GM12878 (cell line): ENCODE measurements around the gene C5orf46. TPM values are rescaled to one million over a fixed set of nuclear protein-coding genes. Genes with fewer than 3 reads are reported as not detected.

Experiments used
- ATAC-seq: fragments of 200-7000 bp; cut with Tn5 transposase; 3 replicates; pipeline ENCODE4 v1.9.1; 2020; ENCODE audit warnings: mild to moderate bottlenecking, moderate library complexity
- BruUV-seq: library from RNA; stranded (reverse); fragments of 400-500 nt; replicated peaks from 2 replicates; lab custom pipeline; 2021; lab: Mats Ljungman, UMichigan
- CTCF ChIA-PET: fragments of 300-600 bp; sonication (Branson Sonifier 250); formaldehyde crosslinking; extraction: SDS; loops from one replicate; lab custom pipeline; 2021; ENCODE audit warnings: inconsistent platforms; lab: Yijun Ruan, JAX
- POLR2A ChIA-PET: fragments of 350-600 bp; formaldehyde crosslinking; extraction: SDS; loops from one replicate; lab custom pipeline; 2021; ENCODE audit warnings: inconsistent platforms; lab: Charles Lee
- RAD21 ChIA-PET: fragments of 300-600 bp; sonication (Branson Sonifier 250); formaldehyde crosslinking; loops from one replicate; lab custom pipeline; 2023; ENCODE audit warnings: antibody characterized with exemption; ENCODE audit not compliant: unreplicated experiment; lab: Charles Lee
- SMC1A ChIA-PET: fragments of 300-600 bp; sonication (Branson Sonifier 250); formaldehyde crosslinking; loops from one replicate; lab custom pipeline; 2023; ENCODE audit not compliant: unreplicated experiment, uncharacterized antibody; lab: Charles Lee
- DNase-seq: peaks from one replicate; pipeline ENCODE4 v3.0.0-alpha.2; 2011; ENCODE audit warnings: low read depth, low spot score
- FAIRE-seq: peaks from 3 replicates; lab custom pipeline; 2011; peaks lifted over from hg19 to GRCh38; lab: Jason Lieb, UNC
- H2AFZ ChIP-seq: 2 replicates; pipeline ENCODE4 v1.6.0; 2011; ENCODE audit warnings: low read depth, low read length, control low read depth; ENCODE audit not compliant: control insufficient read depth
- H3K27ac ChIP-seq: 2 replicates; pipeline ENCODE4 v1.5.1; 2011; ENCODE audit warnings: control low read depth; ENCODE audit not compliant: control insufficient read depth, insufficient read depth
- H3K27me3 ChIP-seq, 2 experiments: replicated peaks in 1 of 2; 2 replicates each; pipeline versions ENCODE4 v1.6.0 to v1.6.1; 2011; ENCODE audit warnings: low read length in 1 of 2; ENCODE audit not compliant: control insufficient read depth in 2 of 2, insufficient read depth in 2 of 2
- H3K36me3 ChIP-seq, 2 experiments: 2 replicates each; pipeline ENCODE4 v1.5.1; 2011; ENCODE audit warnings: low read length in 1 of 2; ENCODE audit not compliant: control insufficient read depth in 2 of 2, insufficient read depth in 2 of 2
- H3K4me1 ChIP-seq: 2 replicates; pipeline ENCODE4 v1.6.1; 2011; ENCODE audit warnings: mild to moderate bottlenecking, low read length, moderate library complexity, mixed read lengths; ENCODE audit not compliant: control insufficient read depth, insufficient read depth
- H3K4me2 ChIP-seq: 2 replicates; pipeline ENCODE4 v1.6.0; 2011; ENCODE audit warnings: control low read depth; ENCODE audit not compliant: control insufficient read depth, insufficient read depth
- H3K4me3 ChIP-seq: fragments of 200-600 bp; sonication (generic); 2 replicates; pipeline ENCODE4 v1.5.1; 2016
- H3K79me2 ChIP-seq: 2 replicates; pipeline ENCODE4 v1.6.0; 2011; ENCODE audit warnings: low read length; ENCODE audit not compliant: control insufficient read depth, insufficient read depth
- H3K9ac ChIP-seq: 2 replicates; pipeline ENCODE4 v1.8.0; 2011; ENCODE audit warnings: low read length, control low read depth, mixed read lengths; ENCODE audit not compliant: control insufficient read depth, insufficient read depth
- H3K9me3 ChIP-seq: replicated peaks from 3 replicates; pipeline ENCODE4 v1.5.1; 2011; ENCODE audit warnings: mild to moderate bottlenecking, low read length; ENCODE audit not compliant: control insufficient read depth, insufficient read depth
- H4K20me1 ChIP-seq: 2 replicates; pipeline ENCODE4 v1.6.0; 2011; ENCODE audit not compliant: control insufficient read depth, insufficient read depth
- BMI1 ChIP-seq: fragments of 450-650 bp; IDR thresholded peaks from 2 replicates; pipeline ENCODE4 v1.6.1; 2016; ENCODE audit warnings: mild to moderate bottlenecking, moderate library complexity, borderline replicate concordance
- CBX5 ChIP-seq: sonication (generic); IDR thresholded peaks from 2 replicates; pipeline ENCODE4 v1.6.1; 2016; ENCODE audit warnings: low read depth, moderate library complexity, mild to moderate bottlenecking, inconsistent platforms
- HDGF ChIP-seq: fragments of 450-650 bp; IDR thresholded peaks from 2 replicates; pipeline ENCODE4 v1.6.1; 2016; ENCODE audit warnings: antibody characterized with exemption
- IKZF2 ChIP-seq, 2 experiments: fragments of 450-650 bp; IDR thresholded peaks; 2 replicates each; pipeline ENCODE4 v1.6.1; 2017; ENCODE audit warnings: mild to moderate bottlenecking in 2 of 2, moderate library complexity in 2 of 2
- JUND ChIP-seq: IDR thresholded peaks from 2 replicates; pipeline ENCODE4 v1.6.1; 2012; ENCODE audit warnings: low read depth, mild to moderate bottlenecking, low read length, improper control_type of control experiment, moderate library complexity
- MEF2B ChIP-seq: fragments of 450-650 bp; IDR thresholded peaks from 2 replicates; pipeline ENCODE4 v1.6.1; 2018; ENCODE audit warnings: mild to moderate bottlenecking, moderate library complexity; ENCODE audit not compliant: partially characterized antibody, poor library complexity, severe bottlenecking
- NFXL1 ChIP-seq: fragments of 450-650 bp; IDR thresholded peaks from 2 replicates; pipeline ENCODE4 v1.6.1; 2017; ENCODE audit warnings: antibody characterized with exemption, mild to moderate bottlenecking, borderline replicate concordance
- PML ChIP-seq: IDR thresholded peaks from 2 replicates; pipeline ENCODE4 v1.6.1; 2012; ENCODE audit warnings: low read length, inconsistent platforms
- POLR2A ChIP-seq: IDR thresholded peaks from 2 replicates; pipeline ENCODE4 v1.6.1; 2011; ENCODE audit warnings: low read depth, mild to moderate bottlenecking, low read length
- POLR2AphosphoS5 ChIP-seq: IDR thresholded peaks from 2 replicates; pipeline ENCODE4 v1.6.1; 2011; ENCODE audit warnings: mild to moderate bottlenecking, low read length, inconsistent platforms
- RCOR1 ChIP-seq: conservative IDR thresholded peaks from 2 replicates; pipeline ENCODE4 v1.6.1; 2012; ENCODE audit warnings: low read depth, low read length, improper control_type of control experiment
- RELA ChIP-seq: fragments of 450-650 bp; IDR thresholded peaks from 2 replicates; pipeline ENCODE4 v1.8.0; 2014; ENCODE audit warnings: borderline replicate concordance; ENCODE audit not compliant: partially characterized antibody
- SIX5 ChIP-seq: IDR thresholded peaks from 2 replicates; pipeline ENCODE4 v1.6.1; 2011; ENCODE audit warnings: mild to moderate bottlenecking, low read depth, low read length, moderate library complexity; ENCODE audit not compliant: severe bottlenecking
- SMAD1 ChIP-seq: fragments of 450-650 bp; IDR thresholded peaks from 2 replicates; pipeline ENCODE4 v1.6.1; 2018; ENCODE audit warnings: mild to moderate bottlenecking, low read depth; ENCODE audit not compliant: partially characterized antibody
- TARDBP ChIP-seq: IDR thresholded peaks from 2 replicates; pipeline ENCODE4 v1.6.1; 2016; ENCODE audit warnings: borderline replicate concordance
- TCF3 ChIP-seq: IDR thresholded peaks from 2 replicates; pipeline ENCODE4 v1.6.1; 2012; ENCODE audit warnings: low read depth, mild to moderate bottlenecking, low read length, borderline replicate concordance; ENCODE audit not compliant: insufficient read depth
- WRNIP1 ChIP-seq: IDR thresholded peaks from 2 replicates; pipeline ENCODE4 v1.6.1; 2011; ENCODE audit warnings: low read depth, low read length, improper control_type of control experiment, borderline replicate concordance
- ZNF274 ChIP-seq: IDR thresholded peaks from one replicate; pipeline ENCODE4 v1.8.0; 2011; ENCODE audit not compliant: insufficient read length, insufficient read depth
- WGBS: methylation state at CpG from one replicate; pipeline ENCODE4 v1.1.6; 2016; ENCODE audit warnings: low lambda C conversion rate; ENCODE audit not compliant: insufficient replicate concordance, insufficient coverage; ENCODE audit errors: missing lambda C conversion rate; 5-methylcytosine and 5-hydroxymethylcytosine counted together
- in situ Hi-C: fragments of 300-500 bp; cut with MboI; formaldehyde crosslinking; loops from 9 replicates; pipeline ENCODE4 v1.14.3; 2018; ENCODE audit warnings: mixed read lengths
- intact Hi-C: fragments of 100-400 bp; cut with micrococcal nuclease; formaldehyde crosslinking; loops from one replicate; pipeline ENCODE4 v1.14.2; 2022; ENCODE audit not compliant: unreplicated experiment
- polyA plus RNA-seq, 11 experiments: library from polyadenylated mRNA; depleted of rRNA in 4 of 11; unstranded in 6 of 11; stranded (reverse) in 5 of 11; fragments of >200 nt; fragmentation: Nextera tagmentation in 4 of 11; fragmentation: Illumina TruSeq in 1 of 11; extraction: Ambion mirVana in 4 of 11; extraction: Trizol in 1 of 11; gene quantifications; 1 replicate in 1 of 11; 2 replicates in 10 of 11; pipeline versions ENCODE4 v1.2.1 to v1.2.3, GENCODE V29; 2011 to 2016; ENCODE audit warnings: inconsistent platforms in 2 of 11, missing spikeins in 2 of 11, low read depth in 1 of 11
- total RNA-seq, 4 experiments: library from RNA; depleted of rRNA in 3 of 4; stranded (reverse); fragments of >200 nt in 3 of 4; fragmentation: Illumina TruSeq in 1 of 4; extraction: Trizol in 1 of 4; gene quantifications; 2 replicates each; pipeline versions ENCODE4 v1.2.1 to v1.2.3, GENCODE V29; 2013 to 2021
- TF ChIP-seq, protein P1 (sequence below): fragments of 450-650 bp; formaldehyde crosslinking; IDR thresholded peaks from 2 replicates; pipeline ENCODE4 v1.4.0; 2022; ENCODE audit warnings: mild to moderate bottlenecking, moderate library complexity

The C5orf46 gene
- total and polyA plus RNA-seq, 10 of the 15 experiments (the other 5 are each of a cell fraction or from before 2014, with no cell fraction given) = not detected

- TF ChIP-seq MEF2B = no peak
- no peak for TF ChIP-seq SIX5
- TF ChIP-seq, all 136 proteins: peak for 0
Measured at GRCh38 chr5:147895864-147896263, 10.5 kb downstream of the C5orf46 start (continued).

DNA sequence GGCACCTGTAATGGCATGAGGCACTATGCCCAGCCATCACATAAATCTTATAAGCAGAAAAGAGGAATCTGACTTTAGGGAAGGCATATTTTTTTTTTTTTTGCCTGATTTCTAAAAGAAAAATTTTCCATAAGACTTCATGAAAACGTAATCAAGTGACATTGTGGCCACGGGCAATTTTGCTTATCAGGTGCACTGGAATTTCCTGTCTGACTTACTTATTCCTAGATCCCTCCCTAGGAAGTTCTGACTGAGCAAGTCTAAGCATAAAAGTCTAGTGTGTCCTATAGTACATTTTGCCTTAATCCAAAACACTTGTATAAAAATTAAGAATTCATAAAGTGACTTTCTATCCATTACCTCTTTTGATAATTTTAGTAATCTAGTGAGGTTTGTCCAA, 12.5 kb downstream of the C5orf46 start:
- no peaks in the 10 kb centered on the region for H3K9me3 ChIP-seq
- ATAC-seq = no peak
- in situ Hi-C loops (no loop called here), intact Hi-C loops (no loop called here)
- ChIA-PET RAD21 (no interaction called here), POLR2A (no interaction called here), CTCF (no interaction called here), SMC1A (no interaction called here)
- no peak for FAIRE-seq
- no peak for DNase-seq
- no peak overlapping the region for H3K9ac ChIP-seq
- H3K4me2 ChIP-seq = no peak overlapping the region
- no peak overlapping the region for H3K27ac ChIP-seq
- no peaks in the 10 kb centered on the region; a peak in 1 of 4 replicates for H3K27me3 ChIP-seq
- WGBS = 0% methylated on average over 2 of the region's 2 CpGs
- H2AFZ ChIP-seq = no peak overlapping the region
- no peak overlapping the region for H3K4me3 ChIP-seq
- H4K20me1 ChIP-seq = no peaks in the 10 kb centered on the region
- BruUV-seq = no TSS peak
- TF ChIP-seq NFXL1 = no peak
- no peak for TF ChIP-seq POLR2AphosphoS5
- no peak for TF ChIP-seq BMI1
- TF ChIP-seq POLR2A = no peak
- TF ChIP-seq HDGF = no peak
- no peak for TF ChIP-seq RELA
- TF ChIP-seq JUND = no peak
- TF ChIP-seq, protein P1, sequence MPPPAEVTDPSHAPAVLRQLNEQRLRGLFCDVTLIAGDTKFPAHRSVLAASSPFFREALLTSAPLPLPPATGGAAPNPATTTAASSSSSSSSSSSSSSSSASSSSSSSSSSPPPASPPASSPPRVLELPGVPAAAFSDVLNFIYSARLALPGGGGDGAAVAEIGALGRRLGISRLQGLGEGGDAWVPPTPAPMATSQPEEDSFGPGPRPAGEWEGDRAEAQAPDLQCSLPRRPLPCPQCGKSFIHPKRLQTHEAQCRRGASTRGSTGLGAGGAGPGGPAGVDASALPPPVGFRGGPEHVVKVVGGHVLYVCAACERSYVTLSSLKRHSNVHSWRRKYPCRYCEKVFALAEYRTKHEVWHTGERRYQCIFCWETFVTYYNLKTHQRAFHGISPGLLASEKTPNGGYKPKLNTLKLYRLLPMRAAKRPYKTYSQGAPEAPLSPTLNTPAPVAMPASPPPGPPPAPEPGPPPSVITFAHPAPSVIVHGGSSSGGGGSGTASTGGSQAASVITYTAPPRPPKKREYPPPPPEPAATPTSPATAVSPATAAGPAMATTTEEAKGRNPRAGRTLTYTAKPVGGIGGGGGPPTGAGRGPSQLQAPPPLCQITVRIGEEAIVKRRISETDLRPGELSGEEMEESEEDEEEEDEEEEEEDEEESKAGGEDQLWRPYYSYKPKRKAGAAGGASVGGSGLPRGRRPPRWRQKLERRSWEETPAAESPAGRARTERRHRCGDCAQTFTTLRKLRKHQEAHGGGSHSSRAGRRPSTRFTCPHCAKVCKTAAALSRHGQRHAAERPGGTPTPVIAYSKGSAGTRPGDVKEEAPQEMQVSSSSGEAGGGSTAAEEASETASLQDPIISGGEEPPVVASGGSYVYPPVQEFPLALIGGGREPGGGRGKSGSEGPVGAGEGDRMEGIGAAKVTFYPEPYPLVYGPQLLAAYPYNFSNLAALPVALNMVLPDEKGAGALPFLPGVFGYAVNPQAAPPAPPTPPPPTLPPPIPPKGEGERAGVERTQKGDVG (CRISPR knock-in tag) = no peak
- no peak for TF ChIP-seq TCF3
- TF ChIP-seq SIX5 = no peak
- no peak for TF ChIP-seq PML
- TF ChIP-seq WRNIP1 = no peak
- TF ChIP-seq CBX5 = no peak
- no peak for TF ChIP-seq SMAD1
- TF ChIP-seq IKZF2 (IDR thresholded peaks at IDR 0.05) = no peak
- no peak for TF ChIP-seq RCOR1
- no peak for TF ChIP-seq TARDBP
- TF ChIP-seq ZNF274 = no peak
- no peaks in the 10 kb centered on the region for H3K79me2 ChIP-seq
- H3K4me1 ChIP-seq = no peaks in the 10 kb centered on the region
- H3K36me3 ChIP-seq = no peaks in the 10 kb centered on the region
